HepG2 (cell line): ENCODE results near the gene GLG1. TPM values are rescaled to one million over a fixed set of nuclear protein-coding genes. Genes with fewer than 3 reads are reported as not detected.
A peak's percentile ranks its signal among the peaks of the same experiment; 100 is the strongest.

Source experiments
- ATAC-seq: fragments of 200-7000 bp; cut with Tn5 transposase; 3 replicates; pipeline ENCODE4 v1.9.1; 2020; ENCODE audit warnings: mild to moderate bottlenecking, moderate library complexity
- BruUV-seq: library from RNA; stranded (reverse); fragments of 400-500 nt; replicated peaks from 2 replicates; lab custom pipeline; 2021; lab: Mats Ljungman, UMichigan
- CTCF ChIA-PET: fragments of 300-600 bp; formaldehyde crosslinking; extraction: SDS; loops from one replicate; lab custom pipeline; 2021; ENCODE audit warnings: low total read pairs, inconsistent platforms, low intra/inter-chr PET ratio; lab: Yijun Ruan, JAX
- POLR2A ChIA-PET: fragments of 350-600 bp; sonication (Branson Sonifier 250); formaldehyde crosslinking; loops from one replicate; lab custom pipeline; 2020; ENCODE audit warnings: antibody characterized with exemption, inconsistent platforms; lab: Yijun Ruan, JAX
- DNase-seq: peaks from one replicate; pipeline ENCODE4 v3.0.0-alpha.2; 2015; ENCODE audit warnings: low spot score
- FAIRE-seq: peaks from 3 replicates; lab custom pipeline; 2011; peaks lifted over from hg19 to GRCh38; lab: Jason Lieb, UNC
- H2AFZ ChIP-seq: one replicate; pipeline ENCODE4 v1.6.1; 2011; ENCODE audit warnings: low read length, inconsistent platforms
- H3K27ac ChIP-seq: fragments of 300-600 bp; 3 replicates; pipeline ENCODE4 v1.8.0; 2011; ENCODE audit warnings: mixed run types, mild to moderate bottlenecking, mixed read lengths, low read length, inconsistent platforms; ENCODE audit not compliant: insufficient read depth; ENCODE audit errors: extremely low read length
- H3K27me3 ChIP-seq, 2 experiments: fragments of 200-600 bp in 1 of 2; 2 replicates in 1 of 2; 3 replicates in 1 of 2; pipeline versions ENCODE4 v1.6.0 to v1.8.0; 2011; ENCODE audit warnings: low read length in 2 of 2, mild to moderate bottlenecking in 2 of 2, moderate library complexity in 2 of 2, inconsistent platforms in 1 of 2; ENCODE audit not compliant: insufficient read depth in 2 of 2, control insufficient read depth in 1 of 2
- H3K36me3 ChIP-seq, 2 experiments: fragments of 200-600 bp in 1 of 2; replicated peaks in 1 of 2; 2 replicates in 1 of 2; 3 replicates in 1 of 2; pipeline versions ENCODE4 v1.5.1 to v1.8.0; 2011; ENCODE audit warnings: low read length in 2 of 2, inconsistent platforms in 1 of 2; ENCODE audit not compliant: insufficient read depth in 2 of 2, control insufficient read depth in 1 of 2
- H3K4me1 ChIP-seq: 2 replicates; pipeline ENCODE4 v1.5.1; 2012; ENCODE audit warnings: low read length, inconsistent platforms; ENCODE audit not compliant: insufficient read depth
- H3K4me2 ChIP-seq: 2 replicates; pipeline ENCODE4 v1.6.0; 2011; ENCODE audit warnings: low read depth, low read length, inconsistent platforms
- H3K4me3 ChIP-seq, 3 experiments: fragments of 200-600 bp in 1 of 3; sonication (generic), shearing (Covaris generic) in 1 of 3; replicated peaks in 1 of 3; 2 replicates each; pipeline ENCODE4 v1.5.1; 2011 to 2016; ENCODE audit warnings: low read length in 3 of 3, inconsistent platforms in 2 of 3, low read depth in 2 of 3, mild to moderate bottlenecking in 2 of 3, control low read depth in 1 of 3, mixed read lengths in 1 of 3; ENCODE audit not compliant: insufficient read depth in 1 of 3
- H3K79me2 ChIP-seq: one replicate; pipeline ENCODE4 v1.6.1; 2011; ENCODE audit warnings: low read length, inconsistent platforms; ENCODE audit not compliant: insufficient read depth
- H3K9ac ChIP-seq: 2 replicates; pipeline ENCODE4 v1.6.0; 2011; ENCODE audit warnings: mild to moderate bottlenecking, low read depth, low read length, inconsistent platforms; ENCODE audit not compliant: insufficient read depth
- H3K9me3 ChIP-seq: 2 replicates; pipeline ENCODE4 v1.5.1; 2012; ENCODE audit warnings: mild to moderate bottlenecking, low read length
- H4K20me1 ChIP-seq: 2 replicates; pipeline ENCODE4 v1.6.0; 2011; ENCODE audit warnings: inconsistent platforms, mild to moderate bottlenecking, low read length, moderate library complexity; ENCODE audit not compliant: insufficient read depth
- BCL3 ChIP-seq: sonication (generic); formaldehyde crosslinking; IDR thresholded peaks from 2 replicates; pipeline ENCODE4 v1.5.1; 2020; ENCODE audit warnings: mild to moderate bottlenecking, missing genetic modification reagents, moderate library complexity
- BCLAF1 ChIP-seq: fragments of 450-650 bp; IDR thresholded peaks from 2 replicates; pipeline ENCODE4 v1.6.1; 2017; ENCODE audit warnings: mild to moderate bottlenecking
- GPN1 ChIP-seq: sonication (generic); formaldehyde crosslinking; IDR thresholded peaks from 2 replicates; pipeline ENCODE4 v1.5.1; 2020; ENCODE audit warnings: missing genetic modification reagents, borderline replicate concordance
- HMGXB4 ChIP-seq, 2 experiments: sonication (generic) in 1 of 2; formaldehyde crosslinking in 1 of 2; IDR thresholded peaks; 2 replicates each; pipeline versions ENCODE4 v1.4.0 to v1.6.1; 2018 to 2020; ENCODE audit warnings: missing genetic modification reagents in 2 of 2, borderline replicate concordance in 1 of 2, low read depth in 1 of 2, mild to moderate bottlenecking in 1 of 2, missing biosample characterization in 1 of 2
- MAZ ChIP-seq, 2 experiments: sonication (generic) in 1 of 2; formaldehyde crosslinking in 1 of 2; IDR thresholded peaks; 2 replicates each; pipeline versions ENCODE4 v1.5.0 to v1.6.1; 2012 to 2020; ENCODE audit warnings: low read depth in 2 of 2, mild to moderate bottlenecking in 2 of 2, borderline replicate concordance in 1 of 2, improper control_type of control experiment in 1 of 2, low read length in 1 of 2, missing genetic modification reagents in 1 of 2, moderate library complexity in 1 of 2
- MTA1 ChIP-seq: sonication (generic); formaldehyde crosslinking; IDR thresholded peaks from 2 replicates; pipeline ENCODE4 v1.4.0; 2020; ENCODE audit warnings: missing genetic modification reagents, mild to moderate bottlenecking, borderline replicate concordance
- PREB ChIP-seq: sonication (generic); formaldehyde crosslinking; IDR thresholded peaks from 2 replicates; pipeline ENCODE4 v1.4.0; 2020; ENCODE audit warnings: missing genetic modification reagents
- RFX5 ChIP-seq: IDR thresholded peaks from 2 replicates; pipeline ENCODE4 v1.6.1; 2011; ENCODE audit warnings: low read depth, low read length, improper control_type of control experiment
- ZGPAT ChIP-seq: IDR thresholded peaks from 2 replicates; pipeline ENCODE4 v1.6.1; 2016; ENCODE audit warnings: mild to moderate bottlenecking
- ZNF430 ChIP-seq: sonication (generic); formaldehyde crosslinking; IDR thresholded peaks from 2 replicates; pipeline ENCODE4 v1.9.0; 2021; ENCODE audit warnings: mild to moderate bottlenecking, missing genetic modification reagents
- WGBS: methylation state at CpG from one replicate; pipeline ENCODE4 v1.1.6; 2017; ENCODE audit warnings: low lambda C conversion rate; 5-methylcytosine and 5-hydroxymethylcytosine counted together
- in situ Hi-C: cut with HindIII; loops from 2 replicates; pipeline ENCODE4 v1.10.0; 2017; ENCODE audit warnings: low pct_unique_long_range_greater_than_20kb; ENCODE audit not compliant: extremely low pct_ligation_motif_present
- intact Hi-C: fragments of 100-400 bp; cut with micrococcal nuclease; formaldehyde crosslinking; loops from one replicate; pipeline ENCODE4 v1.10.0; 2022; ENCODE audit not compliant: unreplicated experiment
- polyA plus RNA-seq, 8 experiments: library from polyadenylated mRNA; depleted of rRNA in 3 of 8; stranded (reverse) in 7 of 8; unstranded in 1 of 8; fragments of >200 nt; fragmentation: Illumina TruSeq in 4 of 8; extraction: Trizol in 4 of 8; gene quantifications; 2 replicates each; pipeline versions ENCODE4 v1.2.1 to v1.2.3, GENCODE V29; 2011 to 2016; ENCODE audit warnings: low read depth in 4 of 8, missing spikeins in 1 of 8, mixed read lengths in 1 of 8; ENCODE audit not compliant: insufficient read depth in 1 of 8
- total RNA-seq, 5 experiments: library from RNA; depleted of rRNA; stranded (reverse); fragments of >200 nt; fragmentation: Illumina TruSeq; extraction: Trizol; gene quantifications; 2 replicates each; pipeline ENCODE4 v1.2.3, GENCODE V29; 2016; ENCODE audit warnings: low read depth in 1 of 5

GLG1 gene
- total and polyA plus RNA-seq, 2 of the 13 experiments (the other 11 are each of a cell fraction or from before 2014, with no cell fraction given) = 87.7 to 141 TPM

GRCh38 chr16:74623839-74624235, 16.9 kb upstream of the GLG1 start:
- no TSS peak for BruUV-seq
- 98% methylated on average over 6 of the region's 6 CpGs for WGBS
- H3K9ac ChIP-seq = no peak overlapping the region
- TF ChIP-seq BCLAF1 (no peak), RFX5 (no peak), PREB (CRISPR knock-in tag) (no peak), ZNF430 (CRISPR knock-in tag) (no peak), ZGPAT (CRISPR knock-in tag) (no peak), BCL3 (CRISPR knock-in tag) (no peak), GPN1 (no peak), MTA1 (no peak), MAZ (IDR thresholded peaks at IDR 0.05; ENCODE audit: borderline replicate concordance, low read depth, low read length) (no peak), MAZ (CRISPR knock-in tag; IDR thresholded peaks at IDR 0.05; ENCODE audit: low read depth) (no peak), HMGXB4 (CRISPR knock-in tag; IDR thresholded peaks at IDR 0.05; ENCODE audit: borderline replicate concordance in 1 of 2, low read depth in 1 of 2) (no peak)
- TF ChIP-seq, all 625 proteins: peak for 0
- intact Hi-C loops = loop anchor here (5.0 kb wide), 1 partner anchor 147 kb away; no protein-coding TSS in a partner anchor
- CTCF ChIA-PET = interaction anchor here (1.7 kb wide), 1 partner anchor 314 kb away, joined by 7 read pairs; no protein-coding TSS in a partner anchor
- FAIRE-seq = no peak
- Histone ChIP-seq H3K4me3 (no peak overlapping the region), H2AFZ (no peak overlapping the region), H3K4me2 (no peak overlapping the region), H3K79me2 (no peaks in the 10 kb centered on the region), H3K27ac (no peak overlapping the region), H4K20me1 (peaks cover 3% of the 10 kb centered on the region; the same call in 1 of the 2 replicates), H3K36me3 (peaks cover 35 to 77% of the 10 kb centered on the region in 2 experiments), H3K9me3 (no peaks in the 10 kb centered on the region), H3K4me1 (no peaks in the 10 kb centered on the region), H3K27me3 (no peaks in the 10 kb centered on the region)
- in situ Hi-C loops = loop anchor here (10.0 kb wide), 1 partner anchor 309 kb away; no protein-coding TSS in a partner anchor
- no peak for DNase-seq
- POLR2A ChIA-PET = interaction anchor here (1.3 kb wide), 1 partner anchor 17 kb away, joined by 4 read pairs; the partner anchor contains the start of gene GLG1
- ATAC-seq = peak; percentile 24
